ENCODE data around the gene ACSL6. TPM values are rescaled to one million over a fixed set of nuclear protein-coding genes. Genes with fewer than 3 reads are reported as not detected.

Gene ACSL6
- total RNA-seq, 1 experiment from 2014 or later = 4.8 TPM

DNA sequence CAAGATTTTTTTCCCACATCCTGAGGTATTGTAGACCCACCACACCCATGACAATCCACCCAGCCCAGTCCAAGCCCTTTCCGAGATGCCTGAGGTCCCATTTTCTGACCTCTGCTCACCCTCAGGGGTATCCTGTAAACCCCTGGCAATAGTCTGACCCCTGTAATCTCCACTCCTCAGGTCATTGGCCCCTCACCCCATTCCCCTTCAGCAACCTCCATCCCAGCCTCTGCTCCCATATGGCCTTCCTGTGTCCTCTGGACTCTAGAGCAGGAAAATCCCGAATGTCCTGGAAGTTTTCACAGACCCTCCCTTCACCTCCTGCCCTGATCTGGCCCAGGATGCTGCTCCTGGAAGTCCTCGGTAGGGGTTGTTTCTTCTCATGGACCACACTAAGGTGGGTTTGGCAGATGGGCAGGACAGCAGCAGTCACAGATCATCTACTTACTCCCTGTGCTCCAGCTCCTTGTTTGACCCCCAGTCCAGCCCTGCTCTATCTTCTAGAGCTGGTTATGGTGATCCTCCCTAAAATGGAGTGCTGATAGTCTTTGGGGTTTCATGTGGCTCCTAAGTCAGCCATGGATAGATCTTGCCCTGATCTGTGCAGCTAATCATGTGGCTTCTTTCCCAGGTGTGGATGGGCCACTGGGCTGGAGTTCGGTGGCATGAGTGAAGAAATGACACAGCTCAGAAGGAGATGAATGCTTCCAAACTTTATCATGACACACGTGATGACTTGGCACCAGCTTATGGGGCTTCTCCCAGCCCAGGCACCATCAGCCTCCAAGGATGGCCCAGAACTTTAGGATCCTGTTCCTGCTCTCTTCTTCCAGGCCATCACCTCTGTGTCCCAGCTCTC, 12.0 kb upstream of the ACSL6 start:
- no peak for ATAC-seq
- ChIA-PET CTCF (interaction anchor here (0.5 kb wide), 1 partner anchor 11 kb away, joined by 3 read pairs; no protein-coding TSS in a partner anchor), POLR2A (no interaction called here)
- H3K9me3 Mint-ChIP-seq = no peaks in the 10 kb centered on the region
- no peaks in the 10 kb centered on the region for H3K4me1 Mint-ChIP-seq
- TF ChIP-seq RELA (CRISPR knock-in tag; IDR thresholded peaks at IDR 0.05; ENCODE audit: borderline replicate concordance) (no peak), HMGA2 (CRISPR knock-in tag; IDR thresholded peaks at IDR 0.05) (no peak)
- H3K36me3 Mint-ChIP-seq = no peaks in the 10 kb centered on the region
- H3K27me3 Mint-ChIP-seq (ENCODE audit: low read depth) = no peaks in the 10 kb centered on the region
- H3K4me3 Mint-ChIP-seq = no peak overlapping the region
- no peak for DNase-seq (ENCODE audit: low spot score)
- no peak overlapping the region for H3K27ac Mint-ChIP-seq

DNA sequence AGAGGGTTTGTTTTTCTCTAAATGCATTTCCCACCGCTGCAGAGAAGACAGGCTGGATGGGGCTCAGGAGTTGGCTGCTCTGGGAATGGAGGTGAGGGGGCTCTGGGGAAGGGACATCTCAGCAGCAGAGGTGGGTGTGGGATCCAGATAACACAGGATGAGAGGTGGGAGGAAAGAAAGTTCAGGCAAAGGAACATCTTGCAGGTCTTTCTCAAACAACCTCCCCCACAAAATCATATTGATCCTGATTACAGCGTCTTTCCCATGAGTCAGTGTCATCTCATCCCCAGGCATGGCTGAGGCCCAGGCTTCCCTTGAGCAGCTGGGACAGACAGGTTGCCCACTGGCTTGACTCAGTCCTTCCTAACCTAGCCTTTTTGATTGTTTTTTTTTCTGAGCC, 11.3 kb upstream of the ACSL6 start:
- TF ChIP-seq HMGXB4 (CRISPR knock-in tag; IDR thresholded peaks at IDR 0.05) (no peak), ZNF219 (CRISPR knock-in tag; IDR thresholded peaks at IDR 0.05; ENCODE audit: borderline replicate concordance) (no peak), NFATC4 (CRISPR knock-in tag; IDR thresholded peaks at IDR 0.05) (no peak), JUN (CRISPR knock-in tag; IDR thresholded peaks at IDR 0.05) (no peak), ZNF138 (CRISPR knock-in tag; conservative IDR thresholded peaks at IDR 0.05) (no peak), EMX1 (CRISPR knock-in tag; IDR thresholded peaks at IDR 0.05) (no peak), MYBL2 (CRISPR knock-in tag; IDR thresholded peaks at IDR 0.05) (no peak), NFE2L1 (CRISPR knock-in tag; IDR thresholded peaks at IDR 0.05) (no peak), ZNF121 (CRISPR knock-in tag; IDR thresholded peaks at IDR 0.05) (no peak), TEAD1 (CRISPR knock-in tag; IDR thresholded peaks at IDR 0.05) (no peak), STAT6 (CRISPR knock-in tag; conservative IDR thresholded peaks at IDR 0.05; ENCODE audit: low read depth) (no peak), RELA (CRISPR knock-in tag; IDR thresholded peaks at IDR 0.05; ENCODE audit: borderline replicate concordance) (no peak)
- TF ChIP-seq, protein P1, sequence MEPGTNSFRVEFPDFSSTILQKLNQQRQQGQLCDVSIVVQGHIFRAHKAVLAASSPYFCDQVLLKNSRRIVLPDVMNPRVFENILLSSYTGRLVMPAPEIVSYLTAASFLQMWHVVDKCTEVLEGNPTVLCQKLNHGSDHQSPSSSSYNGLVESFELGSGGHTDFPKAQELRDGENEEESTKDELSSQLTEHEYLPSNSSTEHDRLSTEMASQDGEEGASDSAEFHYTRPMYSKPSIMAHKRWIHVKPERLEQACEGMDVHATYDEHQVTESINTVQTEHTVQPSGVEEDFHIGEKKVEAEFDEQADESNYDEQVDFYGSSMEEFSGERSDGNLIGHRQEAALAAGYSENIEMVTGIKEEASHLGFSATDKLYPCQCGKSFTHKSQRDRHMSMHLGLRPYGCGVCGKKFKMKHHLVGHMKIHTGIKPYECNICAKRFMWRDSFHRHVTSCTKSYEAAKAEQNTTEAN (CRISPR knock-in tag; IDR thresholded peaks at IDR 0.05) = no peak
- TF ChIP-seq, protein P2, sequence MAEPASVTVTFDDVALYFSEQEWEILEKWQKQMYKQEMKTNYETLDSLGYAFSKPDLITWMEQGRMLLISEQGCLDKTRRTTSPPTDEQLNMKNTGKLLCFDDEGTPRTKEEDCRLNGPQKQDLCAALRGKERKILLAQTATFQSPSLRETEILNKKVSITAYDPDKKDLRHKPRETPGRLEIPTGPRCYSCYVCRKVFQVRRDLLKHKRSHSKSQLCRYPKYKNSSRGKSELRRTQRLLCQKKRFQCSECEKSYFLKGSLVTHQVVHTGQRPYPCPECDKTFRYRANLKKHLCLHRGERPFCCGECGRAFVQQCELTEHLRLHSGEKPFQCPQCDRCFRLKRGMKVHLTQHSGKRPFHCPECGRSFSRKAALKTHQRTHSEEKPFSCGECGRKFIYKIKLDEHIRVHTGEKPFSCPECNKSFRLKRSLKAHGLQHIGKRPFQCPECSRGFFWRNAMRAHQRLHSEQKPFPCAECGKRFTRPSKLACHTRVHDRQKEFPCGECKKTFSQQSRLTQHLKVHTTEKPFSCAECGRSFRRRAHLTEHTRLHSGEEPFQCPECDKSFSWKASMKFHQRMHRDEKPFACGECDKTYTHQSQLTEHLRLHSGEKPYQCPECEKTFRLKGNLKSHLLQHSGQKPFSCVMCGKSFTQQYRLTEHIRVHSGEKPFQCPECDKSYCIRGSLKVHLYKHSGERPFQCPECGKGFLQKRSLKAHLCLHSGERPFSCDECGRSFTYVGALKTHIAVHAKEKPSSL (CRISPR knock-in tag; conservative IDR thresholded peaks at IDR 0.05) = no peak
- TF ChIP-seq, protein P3, sequence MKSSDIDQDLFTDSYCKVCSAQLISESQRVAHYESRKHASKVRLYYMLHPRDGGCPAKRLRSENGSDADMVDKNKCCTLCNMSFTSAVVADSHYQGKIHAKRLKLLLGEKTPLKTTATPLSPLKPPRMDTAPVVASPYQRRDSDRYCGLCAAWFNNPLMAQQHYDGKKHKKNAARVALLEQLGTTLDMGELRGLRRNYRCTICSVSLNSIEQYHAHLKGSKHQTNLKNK (CRISPR knock-in tag; IDR thresholded peaks at IDR 0.05) = no peak
- no peak for ATAC-seq
- ChIA-PET CTCF (no interaction called here), POLR2A (no interaction called here)
- Mint-ChIP-seq H3K27ac (no peak overlapping the region), H3K27me3 (ENCODE audit: low read depth) (no peaks in the 10 kb centered on the region), H3K36me3 (no peaks in the 10 kb centered on the region), H3K9me3 (no peaks in the 10 kb centered on the region), H3K4me3 (no peak overlapping the region), H3K4me1 (peaks cover 3% of the 10 kb centered on the region; the same call in 1 of the 2 replicates)
- no peak for DNase-seq (ENCODE audit: low spot score)
